KOPT-K1 (cell line): ENCODE results near the gene CT45A7.
"Not testable (repeated sequence)": the region's sequence is repeated elsewhere in the genome, so short reads cannot be mapped to it uniquely, and the experiment has no call there.

Source experiments
- H3K27ac ChIP-seq: fragments of 200-600 bp; sonication (generic); 2 replicates; pipeline ENCODE4 v1.5.1; 2016; ENCODE audit warnings: antibody characterized with exemption, mild to moderate bottlenecking, low read depth, low read length; ENCODE audit not compliant: poor library complexity, severe bottlenecking
- H3K36me3 ChIP-seq: fragments of 200-600 bp; sonication (generic); 2 replicates; pipeline ENCODE4 v1.5.1; 2017; ENCODE audit warnings: antibody characterized with exemption, mild to moderate bottlenecking, low read length, moderate library complexity; ENCODE audit not compliant: insufficient read depth
- H3K9me3 ChIP-seq: fragments of 200-600 bp; sonication (generic); 2 replicates; pipeline ENCODE4 v1.5.1; 2017; ENCODE audit warnings: antibody characterized with exemption, low read length, mild to moderate bottlenecking; ENCODE audit not compliant: insufficient read depth, poor library complexity, severe bottlenecking

The CT45A7 gene, protein sequence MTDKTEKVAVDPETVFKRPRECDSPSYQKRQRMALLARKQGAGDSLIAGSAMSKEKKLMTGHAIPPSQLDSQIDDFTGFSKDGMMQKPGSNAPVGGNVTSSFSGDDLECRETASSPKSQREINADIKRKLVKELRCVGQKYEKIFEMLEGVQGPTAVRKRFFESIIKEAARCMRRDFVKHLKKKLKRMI

DNA sequence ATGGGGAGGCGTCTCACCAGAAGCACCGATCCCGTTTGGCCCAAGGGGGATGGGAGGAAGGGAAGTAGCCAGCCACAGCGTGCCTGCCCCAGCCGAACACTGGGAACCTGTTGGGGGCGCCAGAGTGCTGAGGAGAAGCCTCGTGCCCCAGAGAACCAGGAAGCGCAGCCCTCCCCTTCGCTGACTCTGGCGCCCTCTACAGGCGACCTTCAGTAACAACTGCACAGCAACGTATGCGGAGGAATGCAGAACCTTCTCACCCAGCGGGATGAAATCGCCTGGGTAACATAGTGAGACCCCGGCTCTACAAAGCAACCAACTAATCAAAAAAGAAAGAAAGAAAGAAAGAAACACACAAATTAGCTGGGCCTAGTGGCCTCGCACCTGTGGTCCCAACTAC lies at the start of gene CT45A7:
Gene CT45A7 (minus strand): TSS at position 101 of the 400 bp plus-strand sequence. CDS start 3,747 bp downstream, outside the sequence.
- H3K36me3 ChIP-seq, H3K27ac ChIP-seq, H3K9me3 ChIP-seq: not testable (repeated sequence)

GRCh38 chrX:135882741-135883140 lies 45.7 kb upstream of the CT45A7 start:
- not testable (repeated sequence) for H3K36me3 ChIP-seq, H3K27ac ChIP-seq, H3K9me3 ChIP-seq

GRCh38 chrX:135871712-135872111 lies 34.6 kb upstream of the CT45A7 start, which contains the start of gene CT45A9:
CT45A9 (minus strand) TSS chrX:135871812; CDS start chrX:135868061, 3,751 bp downstream.
- not testable (repeated sequence) for H3K36me3 ChIP-seq, H3K27ac ChIP-seq

GRCh38 chrX:135854438-135854837 lies 17.4 kb upstream of the CT45A7 start, which contains the start of gene CT45A8:
CT45A8 (minus strand) TSS chrX:135854538; CDS start chrX:135850783, 3,755 bp downstream.
- H3K27ac ChIP-seq, H3K36me3 ChIP-seq: not testable (repeated sequence)

More at GRCh38 chrX:135871712-135872111, 34.6 kb upstream of the CT45A7 start, which contains the start of gene CT45A9:
- not testable (repeated sequence) for H3K9me3 ChIP-seq

DNA sequence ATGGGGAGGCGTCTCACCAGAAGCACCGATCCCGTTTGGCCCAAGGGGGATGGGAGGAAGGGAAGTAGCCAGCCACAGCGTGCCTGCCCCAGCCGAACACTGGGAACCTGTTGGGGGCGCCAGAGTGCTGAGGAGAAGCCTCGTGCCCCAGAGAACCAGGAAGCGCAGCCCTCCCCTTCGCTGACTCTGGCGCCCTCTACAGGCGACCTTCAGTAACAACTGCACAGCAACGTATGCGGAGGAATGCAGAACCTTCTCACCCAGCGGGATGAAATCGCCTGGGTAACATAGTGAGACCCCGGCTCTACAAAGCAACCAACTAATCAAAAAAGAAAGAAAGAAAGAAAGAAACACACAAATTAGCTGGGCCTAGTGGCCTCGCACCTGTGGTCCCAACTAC lies 17.2 kb downstream of the CT45A7 start, which contains the start of gene CT45A2:
Gene CT45A2 (minus strand): TSS at position 101 of the 400 bp plus-strand sequence. CDS start 3,747 bp downstream, outside the sequence.
- H3K9me3 ChIP-seq, H3K27ac ChIP-seq, H3K36me3 ChIP-seq: not testable (repeated sequence)

More at GRCh38 chrX:135854438-135854837, 17.4 kb upstream of the CT45A7 start, which contains the start of gene CT45A8:
- H3K9me3 ChIP-seq: not testable (repeated sequence)

GRCh38 chrX:135802687-135803086 lies 34.4 kb downstream of the CT45A7 start, which contains the start of gene CT45A6:
CT45A6 (minus strand) TSS chrX:135802787; CDS start chrX:135798993, 3,794 bp downstream.
- H3K36me3 ChIP-seq, H3K27ac ChIP-seq, H3K9me3 ChIP-seq: not testable (repeated sequence)

- H3K27ac ChIP-seq, H3K36me3 ChIP-seq, H3K9me3 ChIP-seq: not testable (repeated sequence)
Observed at GRCh38 chrX:135785403-135785802, 51.7 kb downstream of the CT45A7 start, which contains the start of gene CT45A5. CT45A5 (minus strand) TSS chrX:135785503; CDS start chrX:135781729, 3,774 bp downstream.
